ENCODE results near the gene ORAI1. TPM values are rescaled to one million over a fixed set of nuclear protein-coding genes. Genes with fewer than 3 reads are reported as not detected.
"Not testable (repeated sequence)": the region's sequence is repeated elsewhere in the genome, so short reads cannot be mapped to it uniquely, and the experiment has no call there.

The ORAI1 gene
- total RNA-seq, 1 experiment from 2014 or later = 31.4 TPM

DNA sequence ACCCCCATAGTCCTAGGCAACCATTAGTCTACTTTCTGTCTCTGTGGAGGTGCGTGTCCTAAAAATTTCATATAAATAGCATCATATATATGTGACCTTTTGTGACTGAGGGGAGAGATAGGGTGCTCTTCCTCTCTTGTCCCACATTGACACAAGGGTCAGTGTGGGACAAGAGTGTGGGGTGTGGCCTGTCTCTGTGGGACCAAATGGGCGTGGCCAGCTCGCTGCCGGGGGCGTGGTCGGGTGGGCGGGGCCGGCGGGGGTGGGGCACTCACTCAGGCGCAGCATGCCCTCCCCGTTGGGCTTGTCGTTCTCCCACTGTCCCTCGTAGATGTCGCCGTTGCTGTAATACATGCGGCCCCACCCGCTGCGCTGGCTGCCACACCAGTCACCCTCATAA lies 27.7 kb downstream of the ORAI1 start:
- Histone ChIP-seq H3K27me3 (ENCODE audit: low read length) (no peaks in the 10 kb centered on the region), H3F3A (ENCODE audit: low read length, unreplicated experiment) (no peaks in the 10 kb centered on the region), H3K4me2 (ENCODE audit: low read length) (no peak overlapping the region), H3K27ac (ENCODE audit: low read length) (no peak overlapping the region), H2AFZ (ENCODE audit: low read length) (no peak overlapping the region), H3K9ac (ENCODE audit: low read length) (no peak overlapping the region), H3K79me2 (ENCODE audit: low read length) (no peaks in the 10 kb centered on the region), H3K36me3 (ENCODE audit: low read depth, low read length) (no peaks in the 10 kb centered on the region), H3K4me3 (ENCODE audit: low read length) (no peak overlapping the region), H3K9me2 (replicated peaks; ENCODE audit: low read length) (no peaks in the 10 kb centered on the region), H4K20me1 (ENCODE audit: low read length) (no peaks in the 10 kb centered on the region), H3K9me3 (ENCODE audit: low read length) (no peaks in the 10 kb centered on the region), H3K4me1 (ENCODE audit: insufficient read depth, low read length) (no peaks in the 10 kb centered on the region)
- TF ChIP-seq EZH2phosphoT487 (IDR thresholded peaks at IDR 0.05; ENCODE audit: borderline replicate concordance, low read length) = no peak
- ChIA-PET POLR2A (ENCODE audit: unreplicated experiment) (no interaction called here), CTCF (no interaction called here)
- no TSS peak for BruUV-seq (replicated peaks)
- DNase-seq (no peak), ATAC-seq (no peak)
- intact Hi-C loops (cut with micrococcal nuclease) = no loop called here

DNA sequence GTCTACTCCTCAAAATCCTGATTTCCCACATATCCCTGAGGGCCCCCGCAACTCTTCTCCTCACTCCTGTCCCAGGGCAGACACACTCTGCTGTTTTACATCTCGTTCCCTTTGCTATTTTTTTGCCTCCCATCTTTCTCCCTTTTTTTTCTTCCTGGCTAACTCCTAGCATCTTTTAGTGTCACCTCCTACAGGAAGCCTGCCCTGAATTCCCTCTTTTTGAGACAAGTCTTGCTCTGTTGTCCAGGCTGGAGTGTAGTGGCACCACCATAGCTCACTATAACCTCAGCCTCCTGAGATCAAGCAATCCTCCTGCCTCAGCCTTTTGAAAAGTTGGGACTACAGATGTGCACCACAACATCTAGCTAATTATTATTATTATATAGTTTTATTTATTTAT lies 29.8 kb downstream of the ORAI1 start:
- no peak overlapping the region for H3K9ac ChIP-seq (ENCODE audit: low read length)
- no peak overlapping the region for H3K4me3 ChIP-seq (ENCODE audit: low read length)
- no peaks in the 10 kb centered on the region for H3K27me3 ChIP-seq (ENCODE audit: low read length)
- H3K9me3 ChIP-seq (ENCODE audit: low read length) = no peaks in the 10 kb centered on the region
- H3K4me2 ChIP-seq (ENCODE audit: low read length) = no peak overlapping the region
- H3K27ac ChIP-seq (ENCODE audit: low read length) = no peak overlapping the region
- TF ChIP-seq EZH2 (IDR thresholded peaks at IDR 0.05; ENCODE audit: low read length, unreplicated experiment) (no peak), EZH2phosphoT487 (IDR thresholded peaks at IDR 0.05; ENCODE audit: borderline replicate concordance, low read length) (no peak)
- no peaks in the 10 kb centered on the region for H3K4me1 ChIP-seq (ENCODE audit: insufficient read depth, low read length)
- BruUV-seq (replicated peaks) = no TSS peak
- no peak overlapping the region for H2AFZ ChIP-seq (ENCODE audit: low read length)
- no peaks in the 10 kb centered on the region for H4K20me1 ChIP-seq (ENCODE audit: low read length)
- DNase-seq (no peak), ATAC-seq (no peak)
- H3K79me2 ChIP-seq (ENCODE audit: low read length) = no peaks in the 10 kb centered on the region
- H3K9me2 ChIP-seq (replicated peaks; ENCODE audit: low read length) = no peaks in the 10 kb centered on the region
- CTCF ChIA-PET = no interaction called here
- POLR2A ChIA-PET (ENCODE audit: unreplicated experiment) = no interaction called here
- intact Hi-C loops (cut with micrococcal nuclease) = no loop called here
- H3F3A ChIP-seq (ENCODE audit: low read length, unreplicated experiment) = no peaks in the 10 kb centered on the region
- no peaks in the 10 kb centered on the region for H3K36me3 ChIP-seq (ENCODE audit: low read depth, low read length)

DNA sequence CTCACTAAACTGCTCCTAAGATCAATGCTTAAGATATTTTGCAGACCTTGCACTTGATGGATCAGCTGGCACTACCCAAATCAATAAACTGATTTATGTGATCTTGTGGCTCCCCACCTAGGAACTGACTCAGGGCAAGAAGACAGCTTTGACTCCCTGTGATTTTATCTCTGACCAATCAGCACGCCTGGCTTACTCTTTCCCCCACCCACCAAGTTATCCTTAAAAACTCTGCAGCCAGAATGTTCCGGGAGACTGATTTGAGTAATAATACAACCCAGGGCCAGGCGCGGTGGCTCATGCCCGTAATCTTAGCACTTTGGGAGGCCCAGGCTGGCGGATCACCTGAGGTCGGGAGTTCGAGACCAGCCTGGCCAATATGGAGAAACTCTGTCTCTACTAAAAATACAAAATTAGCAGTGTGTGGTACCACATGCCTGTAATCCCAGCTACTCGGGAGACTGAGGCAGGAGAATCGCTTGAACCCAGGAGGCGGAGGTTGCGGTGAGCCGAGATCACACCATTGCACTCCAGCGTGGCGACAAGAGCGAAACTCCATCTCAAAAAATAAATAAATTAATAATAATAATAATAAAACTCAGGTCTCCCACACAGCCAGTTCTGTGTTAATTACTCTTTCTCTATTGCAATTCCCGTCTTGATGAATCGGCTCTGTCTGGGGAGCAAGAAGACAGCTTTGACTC lies 31.1 kb downstream of the ORAI1 start:
- BruUV-seq (replicated peaks) = no TSS peak
- Histone ChIP-seq H3K27me3 (ENCODE audit: low read length) (no peaks in the 10 kb centered on the region), H3K4me3 (ENCODE audit: low read length) (no peak overlapping the region), H3K36me3 (ENCODE audit: low read depth, low read length) (no peaks in the 10 kb centered on the region), H2AFZ (ENCODE audit: low read length) (no peak overlapping the region), H3K4me2 (ENCODE audit: low read length) (no peak overlapping the region), H3K79me2 (ENCODE audit: low read length) (no peaks in the 10 kb centered on the region), H3K9ac (ENCODE audit: low read length) (no peak overlapping the region), H3K4me1 (ENCODE audit: insufficient read depth, low read length) (no peaks in the 10 kb centered on the region), H3F3A (ENCODE audit: low read length, unreplicated experiment) (no peaks in the 10 kb centered on the region), H3K27ac (ENCODE audit: low read length) (no peak overlapping the region), H3K9me3 (ENCODE audit: low read length) (no peaks in the 10 kb centered on the region), H4K20me1 (ENCODE audit: low read length) (no peaks in the 10 kb centered on the region), H3K9me2 (replicated peaks; ENCODE audit: low read length) (no peaks in the 10 kb centered on the region)
- POLR2A ChIA-PET (ENCODE audit: unreplicated experiment) = no interaction called here
- intact Hi-C loops (cut with micrococcal nuclease) = no loop called here
- no peak for ATAC-seq
- TF ChIP-seq EZH2phosphoT487 (IDR thresholded peaks at IDR 0.05; ENCODE audit: borderline replicate concordance, low read length) = no peak
- TF ChIP-seq, protein P1, sequence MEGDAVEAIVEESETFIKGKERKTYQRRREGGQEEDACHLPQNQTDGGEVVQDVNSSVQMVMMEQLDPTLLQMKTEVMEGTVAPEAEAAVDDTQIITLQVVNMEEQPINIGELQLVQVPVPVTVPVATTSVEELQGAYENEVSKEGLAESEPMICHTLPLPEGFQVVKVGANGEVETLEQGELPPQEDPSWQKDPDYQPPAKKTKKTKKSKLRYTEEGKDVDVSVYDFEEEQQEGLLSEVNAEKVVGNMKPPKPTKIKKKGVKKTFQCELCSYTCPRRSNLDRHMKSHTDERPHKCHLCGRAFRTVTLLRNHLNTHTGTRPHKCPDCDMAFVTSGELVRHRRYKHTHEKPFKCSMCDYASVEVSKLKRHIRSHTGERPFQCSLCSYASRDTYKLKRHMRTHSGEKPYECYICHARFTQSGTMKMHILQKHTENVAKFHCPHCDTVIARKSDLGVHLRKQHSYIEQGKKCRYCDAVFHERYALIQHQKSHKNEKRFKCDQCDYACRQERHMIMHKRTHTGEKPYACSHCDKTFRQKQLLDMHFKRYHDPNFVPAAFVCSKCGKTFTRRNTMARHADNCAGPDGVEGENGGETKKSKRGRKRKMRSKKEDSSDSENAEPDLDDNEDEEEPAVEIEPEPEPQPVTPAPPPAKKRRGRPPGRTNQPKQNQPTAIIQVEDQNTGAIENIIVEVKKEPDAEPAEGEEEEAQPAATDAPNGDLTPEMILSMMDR (conservative IDR thresholded peaks at IDR 0.05; ENCODE audit: low read depth, low read length) = no peak
- TF ChIP-seq EZH2 (IDR thresholded peaks at IDR 0.05; ENCODE audit: low read length, unreplicated experiment) = no peak
- CTCF ChIA-PET = no interaction called here
- peak; percentile 12 for DNase-seq

DNA sequence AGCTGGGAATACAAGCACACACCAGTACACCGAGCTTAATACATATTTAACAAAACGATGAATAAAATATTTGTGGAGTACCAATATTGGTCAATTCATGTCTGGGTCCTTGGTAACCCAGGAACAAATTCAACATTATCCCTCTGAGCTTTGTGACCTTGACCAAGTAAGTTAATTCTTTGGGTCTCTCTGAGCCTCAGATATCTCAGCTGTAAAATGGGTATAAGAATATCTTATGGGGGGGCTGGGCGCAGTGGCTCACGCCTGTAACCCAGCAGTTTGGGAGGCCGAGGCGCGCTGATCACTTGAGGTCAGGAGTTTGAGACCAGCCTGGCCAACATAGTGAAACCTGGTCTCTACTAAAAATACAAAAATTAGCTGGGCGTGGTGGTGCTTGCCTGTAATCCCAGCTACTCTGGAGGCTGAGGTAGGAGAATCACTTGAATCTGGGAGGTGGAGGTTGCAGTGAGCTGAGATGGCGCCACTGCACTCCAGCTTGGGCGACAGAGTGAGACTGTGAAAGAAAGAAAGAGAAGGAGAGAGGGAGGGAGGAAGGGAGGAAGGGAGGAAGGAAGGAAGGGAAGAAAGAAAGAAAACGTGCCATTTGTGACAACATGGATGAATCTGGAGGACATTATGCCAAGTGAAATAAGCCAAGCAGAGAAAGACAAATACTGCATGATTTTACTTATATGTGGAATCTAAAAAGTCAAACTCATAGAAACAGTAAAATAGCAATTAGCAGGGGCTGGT lies 35.2 kb downstream of the ORAI1 start:
- H2AFZ ChIP-seq (ENCODE audit: low read length); H3K9ac ChIP-seq (ENCODE audit: low read length); intact Hi-C loops (cut with micrococcal nuclease); H3F3A ChIP-seq (ENCODE audit: low read length, unreplicated experiment); BruUV-seq (replicated peaks); H3K27me3 ChIP-seq (ENCODE audit: low read length); H4K20me1 ChIP-seq (ENCODE audit: low read length); H3K4me1 ChIP-seq (ENCODE audit: insufficient read depth, low read length); H3K36me3 ChIP-seq (ENCODE audit: low read depth, low read length); H3K4me2 ChIP-seq (ENCODE audit: low read length); H3K27ac ChIP-seq (ENCODE audit: low read length); H3K79me2 ChIP-seq (ENCODE audit: low read length); ATAC-seq; H3K9me2 ChIP-seq (replicated peaks; ENCODE audit: low read length); H3K9me3 ChIP-seq (ENCODE audit: low read length); DNase-seq; H3K4me3 ChIP-seq (ENCODE audit: low read length): not testable (repeated sequence)
- POLR2A ChIA-PET (ENCODE audit: unreplicated experiment) = interaction anchor here (0.7 kb wide), 1 partner anchor 365 kb away, joined by 14 read pairs; the partner anchor contains the start of gene CAMKK2
- CTCF ChIA-PET = interaction anchor here (0.6 kb wide), 1 partner anchor 125 kb away, joined by 3 read pairs; no protein-coding TSS in a partner anchor

All from PC-3 (cell line).